ENCODE data around the gene SLC27A2.

SLC27A2 gene

DNA sequence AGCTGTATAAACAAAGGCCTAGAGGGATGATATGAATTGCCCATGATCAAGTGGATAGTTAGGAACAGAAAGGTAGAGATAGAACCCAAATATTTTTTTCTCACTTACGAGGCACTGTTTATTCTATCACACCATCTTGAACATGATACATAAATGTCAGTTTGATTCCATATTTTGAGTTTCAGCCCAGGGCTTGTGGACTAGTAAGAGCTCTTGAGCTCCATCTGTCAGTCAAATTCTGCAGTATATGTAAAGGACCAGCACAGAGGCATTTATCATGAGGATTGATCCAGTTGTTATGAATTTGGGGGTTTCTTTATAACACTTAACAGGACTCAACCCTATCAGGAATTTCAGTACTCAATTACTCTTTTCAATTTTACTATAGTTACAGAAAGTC lies 4.8 kb downstream of the SLC27A2 start:
- TF ChIP-seq POLR2AphosphoS5 (IDR thresholded peaks at IDR 0.05; ENCODE audit: low read depth, low read length) (no peak), TAF1 (IDR thresholded peaks at IDR 0.05; ENCODE audit: borderline replicate concordance, insufficient read depth, low read length) (no peak), FOXP2 (optimal IDR thresholded peaks at IDR 0.05; ENCODE audit: borderline replicate concordance, extremely low read depth, extremely low read length, insufficient read depth) (no peak), SIN3A (IDR thresholded peaks at IDR 0.05; ENCODE audit: borderline replicate concordance, insufficient read depth, low read length) (no peak)
- TF ChIP-seq, protein P1, sequence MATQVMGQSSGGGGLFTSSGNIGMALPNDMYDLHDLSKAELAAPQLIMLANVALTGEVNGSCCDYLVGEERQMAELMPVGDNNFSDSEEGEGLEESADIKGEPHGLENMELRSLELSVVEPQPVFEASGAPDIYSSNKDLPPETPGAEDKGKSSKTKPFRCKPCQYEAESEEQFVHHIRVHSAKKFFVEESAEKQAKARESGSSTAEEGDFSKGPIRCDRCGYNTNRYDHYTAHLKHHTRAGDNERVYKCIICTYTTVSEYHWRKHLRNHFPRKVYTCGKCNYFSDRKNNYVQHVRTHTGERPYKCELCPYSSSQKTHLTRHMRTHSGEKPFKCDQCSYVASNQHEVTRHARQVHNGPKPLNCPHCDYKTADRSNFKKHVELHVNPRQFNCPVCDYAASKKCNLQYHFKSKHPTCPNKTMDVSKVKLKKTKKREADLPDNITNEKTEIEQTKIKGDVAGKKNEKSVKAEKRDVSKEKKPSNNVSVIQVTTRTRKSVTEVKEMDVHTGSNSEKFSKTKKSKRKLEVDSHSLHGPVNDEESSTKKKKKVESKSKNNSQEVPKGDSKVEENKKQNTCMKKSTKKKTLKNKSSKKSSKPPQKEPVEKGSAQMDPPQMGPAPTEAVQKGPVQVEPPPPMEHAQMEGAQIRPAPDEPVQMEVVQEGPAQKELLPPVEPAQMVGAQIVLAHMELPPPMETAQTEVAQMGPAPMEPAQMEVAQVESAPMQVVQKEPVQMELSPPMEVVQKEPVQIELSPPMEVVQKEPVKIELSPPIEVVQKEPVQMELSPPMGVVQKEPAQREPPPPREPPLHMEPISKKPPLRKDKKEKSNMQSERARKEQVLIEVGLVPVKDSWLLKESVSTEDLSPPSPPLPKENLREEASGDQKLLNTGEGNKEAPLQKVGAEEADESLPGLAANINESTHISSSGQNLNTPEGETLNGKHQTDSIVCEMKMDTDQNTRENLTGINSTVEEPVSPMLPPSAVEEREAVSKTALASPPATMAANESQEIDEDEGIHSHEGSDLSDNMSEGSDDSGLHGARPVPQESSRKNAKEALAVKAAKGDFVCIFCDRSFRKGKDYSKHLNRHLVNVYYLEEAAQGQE (IDR thresholded peaks at IDR 0.05; ENCODE audit: insufficient read depth in 1 of 2, low read depth in 2 of 2, low read length in 2 of 2), result no peak

DNA sequence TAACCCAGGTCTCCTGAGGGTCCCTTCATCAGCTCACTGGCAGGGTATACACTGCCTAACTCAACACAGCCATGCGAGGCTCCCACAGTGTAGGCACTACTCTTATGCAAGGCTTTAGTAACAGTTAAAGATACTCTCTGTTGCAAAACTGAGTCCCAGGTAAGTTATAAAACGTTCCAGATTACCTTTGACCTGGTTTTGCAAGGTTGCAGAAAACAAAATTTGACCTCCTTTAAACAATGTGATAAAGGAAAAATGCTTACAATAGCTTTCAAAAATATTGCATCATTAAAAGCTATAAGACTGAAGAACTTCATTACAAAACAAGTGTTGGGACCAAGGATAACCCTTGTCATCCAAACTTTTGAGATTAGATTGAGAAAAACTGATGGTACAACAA lies 5.5 kb downstream of the SLC27A2 start:
- TF ChIP-seq FOXP2 (optimal IDR thresholded peaks at IDR 0.05; ENCODE audit: borderline replicate concordance, extremely low read depth, extremely low read length, insufficient read depth) (no peak), TAF1 (IDR thresholded peaks at IDR 0.05; ENCODE audit: borderline replicate concordance, insufficient read depth, low read length) (no peak), SIN3A (IDR thresholded peaks at IDR 0.05; ENCODE audit: borderline replicate concordance, insufficient read depth, low read length) (no peak), POLR2AphosphoS5 (IDR thresholded peaks at IDR 0.05; ENCODE audit: low read depth, low read length) (no peak)

DNA sequence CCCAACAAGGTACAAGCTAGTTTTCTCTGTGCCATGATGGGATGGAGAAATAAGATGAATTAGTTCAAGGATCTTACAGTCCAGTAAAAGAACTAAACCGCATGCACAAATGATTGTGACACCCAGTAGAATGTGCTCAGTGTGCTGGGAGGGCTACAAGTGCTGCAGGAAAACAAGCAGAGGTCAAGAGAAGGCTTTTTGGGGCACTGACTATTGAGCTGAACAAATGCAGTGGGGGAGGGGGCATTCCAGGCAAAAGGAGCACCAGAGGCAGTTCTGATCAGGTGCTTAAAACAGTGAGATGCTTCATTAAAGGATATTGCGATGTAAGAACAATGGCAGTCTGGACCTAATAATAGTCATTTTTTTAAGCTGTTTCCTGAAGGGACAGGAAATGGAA lies 6.0 kb downstream of the SLC27A2 start:
- TF ChIP-seq SIN3A (IDR thresholded peaks at IDR 0.05; ENCODE audit: borderline replicate concordance, insufficient read depth, low read length) (no peak), TAF1 (IDR thresholded peaks at IDR 0.05; ENCODE audit: borderline replicate concordance, insufficient read depth, low read length) (no peak), FOXP2 (optimal IDR thresholded peaks at IDR 0.05; ENCODE audit: borderline replicate concordance, extremely low read depth, extremely low read length, insufficient read depth) (no peak)
- TF ChIP-seq, protein P1 (IDR thresholded peaks at IDR 0.05; ENCODE audit: insufficient read depth in 1 of 2, low read depth in 2 of 2, low read length in 2 of 2), result no peak

DNA sequence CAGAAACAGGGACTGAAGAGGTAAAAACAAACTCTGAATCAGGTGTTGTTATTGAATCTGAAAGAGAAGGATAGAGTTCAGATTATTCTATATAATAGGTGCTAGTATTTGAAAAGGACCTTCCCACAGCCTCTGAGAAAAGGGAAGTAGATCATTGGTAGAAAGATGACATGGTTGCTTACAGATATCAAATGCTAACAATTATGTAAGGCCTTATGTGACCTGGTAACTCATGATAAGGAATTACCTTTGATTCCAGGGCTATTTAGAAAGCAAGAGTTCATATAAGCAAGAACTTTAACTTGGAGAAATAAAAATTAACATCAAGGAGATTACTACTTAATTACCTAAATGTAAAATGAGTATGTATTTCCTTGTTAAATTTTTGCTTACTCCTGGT lies 7.6 kb downstream of the SLC27A2 start:
- TF ChIP-seq SIN3A (IDR thresholded peaks at IDR 0.05; ENCODE audit: borderline replicate concordance, insufficient read depth, low read length) (no peak), TAF1 (IDR thresholded peaks at IDR 0.05; ENCODE audit: borderline replicate concordance, insufficient read depth, low read length) (no peak)

DNA sequence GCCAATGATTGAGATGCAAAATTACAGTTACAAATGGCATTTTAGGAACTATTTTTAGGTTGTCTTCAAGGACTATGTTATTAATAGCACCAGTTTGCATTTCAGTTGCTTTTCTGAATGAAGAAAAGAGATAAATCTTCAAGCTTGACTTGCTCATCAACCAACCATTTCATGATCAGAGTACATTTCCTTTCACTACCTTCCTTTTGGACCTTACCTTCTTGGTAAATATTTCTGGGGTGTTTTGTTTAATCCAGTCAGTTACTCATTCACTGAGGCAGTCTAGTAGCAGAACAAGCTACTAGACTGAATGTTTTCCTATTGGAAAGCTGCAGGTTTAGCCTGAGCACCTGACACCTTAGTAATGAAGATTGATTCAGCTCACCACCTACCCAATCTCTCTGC lies 8.2 kb downstream of the SLC27A2 start:
- TF ChIP-seq SIN3A (IDR thresholded peaks at IDR 0.05; ENCODE audit: borderline replicate concordance, insufficient read depth, low read length), result no peak

DNA sequence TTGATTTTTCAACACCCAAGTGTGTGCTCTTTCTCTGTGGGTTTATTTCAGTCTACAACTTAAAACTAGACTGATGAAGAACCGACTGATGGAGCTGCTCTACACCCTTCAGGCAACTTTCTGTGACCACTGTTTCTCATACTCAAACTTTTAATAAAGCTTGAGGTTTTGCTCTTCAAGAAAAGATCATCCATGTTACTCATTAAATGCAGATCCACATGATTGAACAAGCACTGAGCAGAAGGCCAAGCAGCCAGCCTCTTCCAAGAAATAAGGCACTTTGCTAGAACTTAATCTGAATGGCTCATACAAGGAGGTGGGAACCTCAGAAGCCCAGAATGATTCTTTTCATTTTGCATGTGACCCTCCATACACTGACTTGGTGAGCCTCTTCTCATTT lies 8.7 kb downstream of the SLC27A2 start:
- no peak for TF ChIP-seq SIN3A (IDR thresholded peaks at IDR 0.05; ENCODE audit: borderline replicate concordance, insufficient read depth, low read length)
- no peak for TF ChIP-seq POLR2AphosphoS5 (IDR thresholded peaks at IDR 0.05; ENCODE audit: low read depth, low read length)
- TF ChIP-seq, protein P1 (IDR thresholded peaks at IDR 0.05; ENCODE audit: insufficient read depth in 1 of 2, low read depth in 2 of 2, low read length in 2 of 2), result no peak
- no peak for TF ChIP-seq FOXP2 (optimal IDR thresholded peaks at IDR 0.05; ENCODE audit: borderline replicate concordance, extremely low read depth, extremely low read length, insufficient read depth)
- no peak for TF ChIP-seq TAF1 (IDR thresholded peaks at IDR 0.05; ENCODE audit: borderline replicate concordance, insufficient read depth, low read length)

DNA sequence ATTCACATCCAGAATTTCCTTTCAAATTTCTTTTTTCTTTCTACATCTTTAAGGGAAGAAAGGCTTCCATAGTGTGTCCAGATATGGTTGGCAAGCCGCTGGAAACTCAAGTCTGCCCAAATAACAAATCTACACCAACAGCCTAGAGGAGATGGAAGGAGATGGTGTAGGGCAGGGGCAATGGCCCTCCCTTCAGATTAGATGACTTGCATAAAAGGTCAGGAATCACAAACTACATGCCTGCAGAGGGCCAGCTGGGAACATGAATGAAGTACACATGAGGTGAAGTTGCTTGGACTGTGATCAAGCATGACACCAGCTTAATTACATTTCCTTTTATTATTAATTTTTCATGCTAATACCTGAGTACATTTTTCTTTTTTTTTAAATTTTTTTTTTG lies 10.2 kb downstream of the SLC27A2 start:
- TF ChIP-seq, protein P1 (IDR thresholded peaks at IDR 0.05; ENCODE audit: insufficient read depth in 1 of 2, low read depth in 2 of 2, low read length in 2 of 2), result no peak
- TF ChIP-seq FOXP2 (optimal IDR thresholded peaks at IDR 0.05; ENCODE audit: borderline replicate concordance, extremely low read depth, extremely low read length, insufficient read depth) (no peak), SIN3A (IDR thresholded peaks at IDR 0.05; ENCODE audit: borderline replicate concordance, insufficient read depth, low read length) (no peak)
